Measurements from ENCODE around the gene RPL31.

Gene RPL31

DNA sequence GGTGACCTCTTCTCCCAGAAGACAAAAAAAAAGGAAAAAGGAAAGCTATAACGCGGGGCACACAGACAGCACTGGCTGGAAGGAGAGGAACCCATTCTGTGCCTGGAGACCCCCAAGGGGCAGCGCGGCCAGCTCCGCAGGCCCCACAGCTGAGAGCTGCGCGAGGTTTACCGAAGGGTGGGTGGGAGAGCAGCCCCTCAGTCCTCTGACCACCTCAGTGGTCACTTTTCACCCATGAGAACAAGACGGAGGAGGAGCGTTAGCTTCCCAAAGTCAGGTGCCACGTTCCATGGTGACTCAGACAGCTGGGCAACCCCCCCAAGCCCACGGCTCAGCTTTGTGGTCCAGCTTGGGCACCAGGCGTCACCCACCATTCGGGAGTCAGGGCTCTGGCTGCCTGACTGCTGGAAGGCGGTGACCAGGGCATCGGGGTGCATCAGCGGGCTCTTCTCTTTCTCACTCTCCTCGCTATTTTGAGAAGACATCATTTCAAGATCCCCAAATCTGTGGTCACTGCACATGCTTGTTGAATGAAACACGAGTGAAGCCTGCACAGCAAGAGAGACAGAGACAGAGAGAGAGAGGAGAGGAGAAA is 35.2 kb downstream of the RPL31 start:
- no peak overlapping the region for H3K27ac ChIP-seq (ENCODE audit: insufficient read depth in 1 of 2, low read depth in 1 of 2, low read length in 2 of 2, poor library complexity in 1 of 2, severe bottlenecking in 2 of 2)
- H3K9me3 ChIP-seq (ENCODE audit: control extremely low read depth in 1 of 5, control insufficient read depth in 4 of 5, insufficient read depth in 2 of 5, low read depth in 1 of 5, low read length in 4 of 5): no peaks in the 10 kb centered on the region
- DNase-seq: no peak
- ChIA-PET CTCF (interaction anchor here (1.0 to 4.3 kb wide), 10 partner anchors 10 to 215 kb away, joined by 3 to 34 read pairs (median 5); partner anchors contain the start of genes CNOT11 and TBC1D8), POLR2A (interaction anchor here (0.6 kb wide), 1 partner anchor 25 kb away, joined by 4 read pairs; no protein-coding TSS in a partner anchor)
- no peaks in the 10 kb centered on the region for H3K27me3 ChIP-seq (replicated peaks in 2 of 5; ENCODE audit: control insufficient read depth in 4 of 5, insufficient read depth in 5 of 5, low read length in 4 of 5)
- H3K36me3 ChIP-seq (ENCODE audit: control insufficient read depth in 4 of 4, insufficient read depth in 4 of 4, low read length in 3 of 4): peaks cover 0 to 4% (median 0%) of the 10 kb centered on the region in 4 experiments
- H3K4me3 ChIP-seq (ENCODE audit: control insufficient read depth in 1 of 7, extremely low read depth in 1 of 7, insufficient read depth in 4 of 7, low read depth in 2 of 7, low read length in 6 of 7): no peak overlapping the region
- H3K4me1 ChIP-seq (ENCODE audit: control extremely low read depth in 1 of 4, control insufficient read depth in 4 of 4, insufficient read depth in 4 of 4, low read length in 3 of 4): peaks cover 0 to 7% (median 0%) of the 10 kb centered on the region in 4 experiments
- 96% methylated on average over 17 of the region's 19 CpGs for WGBS (ENCODE audit: insufficient coverage)

DNA sequence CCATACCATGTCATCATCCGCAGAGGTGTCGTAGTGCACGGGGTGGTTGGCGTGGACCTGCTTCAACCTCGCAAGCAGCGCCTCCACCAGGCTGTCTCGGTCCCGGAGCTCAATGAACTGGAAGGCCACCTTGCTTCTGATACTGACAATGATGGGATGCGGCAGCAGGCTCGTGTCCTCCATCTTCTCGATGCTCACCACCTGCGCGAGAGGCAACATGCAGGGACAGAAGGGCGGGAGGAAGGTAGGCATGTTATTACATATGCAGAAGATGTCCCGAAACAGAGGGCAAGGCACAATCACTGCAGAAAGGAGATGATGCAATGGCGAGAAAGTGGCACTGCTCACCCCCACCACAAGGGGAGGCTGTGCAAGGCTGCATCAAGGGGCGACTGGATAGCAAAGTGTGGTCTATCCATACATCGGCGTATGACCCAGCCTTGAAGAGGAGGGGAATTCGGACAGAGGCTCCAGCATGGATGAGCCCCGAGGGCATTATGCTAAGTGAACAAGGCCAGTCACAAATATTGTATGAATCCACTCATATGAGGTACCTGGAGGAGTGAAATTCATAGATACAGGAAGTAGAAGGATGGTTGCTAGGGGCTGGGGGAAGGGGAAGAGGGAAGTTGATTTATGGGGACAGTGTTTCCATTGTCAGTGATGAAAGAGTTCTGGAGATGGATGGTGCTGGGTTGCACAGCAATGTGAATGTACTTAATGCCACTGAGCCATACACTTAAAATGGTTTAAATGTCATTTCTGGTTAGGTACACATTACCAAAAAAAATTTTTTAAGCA is 36.6 kb downstream of the RPL31 start:
- no peaks in the 10 kb centered on the region for H3K27me3 ChIP-seq (replicated peaks in 2 of 5; ENCODE audit: control insufficient read depth in 4 of 5, insufficient read depth in 5 of 5, low read length in 4 of 5)
- H3K36me3 ChIP-seq (ENCODE audit: control insufficient read depth in 4 of 4, insufficient read depth in 4 of 4, low read length in 3 of 4): peaks cover 0 to 4% (median 0%) of the 10 kb centered on the region in 4 experiments
- WGBS (ENCODE audit: insufficient coverage): 97% methylated on average over 21 of the region's 21 CpGs
- H3K4me3 ChIP-seq (ENCODE audit: control insufficient read depth in 1 of 7, extremely low read depth in 1 of 7, insufficient read depth in 4 of 7, low read depth in 2 of 7, low read length in 6 of 7): no peak overlapping the region
- peaks cover 0 to 7% (median 0%) of the 10 kb centered on the region in 4 experiments for H3K4me1 ChIP-seq (ENCODE audit: control extremely low read depth in 1 of 4, control insufficient read depth in 4 of 4, insufficient read depth in 4 of 4, low read length in 3 of 4)
- peak in 2 of 3 donors; percentile 34 to 39 for DNase-seq
- H3K27ac ChIP-seq (ENCODE audit: insufficient read depth in 1 of 2, low read depth in 1 of 2, low read length in 2 of 2, poor library complexity in 1 of 2, severe bottlenecking in 2 of 2): no peak overlapping the region
- no peaks in the 10 kb centered on the region for H3K9me3 ChIP-seq (ENCODE audit: control extremely low read depth in 1 of 5, control insufficient read depth in 4 of 5, insufficient read depth in 2 of 5, low read depth in 1 of 5, low read length in 4 of 5)
- CTCF ChIA-PET: interaction anchor here (1.7 to 4.3 kb wide), 5 partner anchors 8 to 167 kb away, joined by 4 to 34 read pairs (median 13); partner anchors contain the start of gene TBC1D8
- POLR2A ChIA-PET: no interaction called here

DNA sequence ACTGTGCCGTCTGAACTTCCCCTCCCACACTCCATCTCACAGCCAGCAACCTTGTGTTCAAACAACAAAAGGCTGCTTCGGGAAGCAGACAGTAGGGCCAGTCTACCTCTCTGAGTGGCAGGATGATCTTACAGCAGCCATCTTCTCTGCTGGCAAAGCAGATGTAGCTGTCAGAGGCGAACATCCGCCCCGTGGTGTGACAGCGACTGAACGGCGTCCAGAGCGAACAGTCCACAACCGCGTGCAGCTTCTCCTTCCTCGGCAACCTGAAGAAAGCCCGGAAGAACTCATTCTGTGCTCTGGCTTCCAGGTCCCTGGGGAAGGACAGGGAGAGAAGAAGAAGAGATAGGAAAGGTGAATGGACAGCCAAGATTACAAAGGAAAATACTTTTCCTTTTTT is 38.0 kb downstream of the RPL31 start:
- ChIA-PET POLR2A (no interaction called here), CTCF (interaction anchor here (0.7 to 0.9 kb wide), 2 partner anchors 12 to 167 kb away, joined by 3 read pairs; no protein-coding TSS in a partner anchor)
- peaks cover 0 to 4% (median 0%) of the 10 kb centered on the region in 4 experiments for H3K36me3 ChIP-seq (ENCODE audit: control insufficient read depth in 4 of 4, insufficient read depth in 4 of 4, low read length in 3 of 4)
- DNase-seq: no peak
- peaks cover 0 to 7% (median 0%) of the 10 kb centered on the region in 4 experiments for H3K4me1 ChIP-seq (ENCODE audit: control extremely low read depth in 1 of 4, control insufficient read depth in 4 of 4, insufficient read depth in 4 of 4, low read length in 3 of 4)
- no peaks in the 10 kb centered on the region for H3K9me3 ChIP-seq (ENCODE audit: control extremely low read depth in 1 of 5, control insufficient read depth in 4 of 5, insufficient read depth in 2 of 5, low read depth in 1 of 5, low read length in 4 of 5)
- no peak overlapping the region for H3K27ac ChIP-seq (ENCODE audit: insufficient read depth in 1 of 2, low read depth in 1 of 2, low read length in 2 of 2, poor library complexity in 1 of 2, severe bottlenecking in 2 of 2)
- WGBS (ENCODE audit: insufficient coverage): 96% methylated on average over 13 of the region's 13 CpGs
- no peaks in the 10 kb centered on the region for H3K27me3 ChIP-seq (replicated peaks in 2 of 5; ENCODE audit: control insufficient read depth in 4 of 5, insufficient read depth in 5 of 5, low read length in 4 of 5)
- no peak overlapping the region for H3K4me3 ChIP-seq (ENCODE audit: control insufficient read depth in 1 of 7, extremely low read depth in 1 of 7, insufficient read depth in 4 of 7, low read depth in 2 of 7, low read length in 6 of 7)

DNA sequence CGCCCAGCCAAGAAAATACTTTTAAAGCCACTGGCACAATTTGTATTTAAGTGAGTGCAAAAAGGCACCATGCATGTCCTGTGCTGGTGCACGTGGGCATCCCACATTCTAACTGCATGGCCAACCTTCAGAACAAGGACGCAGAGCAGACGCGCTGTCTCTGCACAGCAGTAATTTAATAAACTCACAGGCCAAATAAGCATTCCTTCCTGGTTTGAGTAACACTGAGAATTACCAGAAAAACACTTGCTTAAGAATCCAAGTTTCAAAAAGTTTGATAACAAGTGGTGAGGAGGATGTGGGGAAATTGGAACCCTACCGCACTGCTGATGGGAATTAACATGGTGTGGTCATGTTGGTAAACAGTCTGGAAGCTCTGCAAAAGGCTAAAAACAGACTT is 38.7 kb downstream of the RPL31 start:
- no peak overlapping the region for H3K27ac ChIP-seq (ENCODE audit: insufficient read depth in 1 of 2, low read depth in 1 of 2, low read length in 2 of 2, poor library complexity in 1 of 2, severe bottlenecking in 2 of 2)
- 93% methylated on average over 5 of the region's 6 CpGs for WGBS (ENCODE audit: insufficient coverage)
- H3K4me3 ChIP-seq (ENCODE audit: control insufficient read depth in 1 of 7, extremely low read depth in 1 of 7, insufficient read depth in 4 of 7, low read depth in 2 of 7, low read length in 6 of 7): no peak overlapping the region
- no peaks in the 10 kb centered on the region for H3K27me3 ChIP-seq (replicated peaks in 2 of 5; ENCODE audit: control insufficient read depth in 4 of 5, insufficient read depth in 5 of 5, low read length in 4 of 5)
- POLR2A ChIA-PET: no interaction called here
- DNase-seq: no peak
- peaks cover 0 to 7% (median 0%) of the 10 kb centered on the region in 4 experiments for H3K4me1 ChIP-seq (ENCODE audit: control extremely low read depth in 1 of 4, control insufficient read depth in 4 of 4, insufficient read depth in 4 of 4, low read length in 3 of 4)
- CTCF ChIA-PET: no interaction called here
- H3K36me3 ChIP-seq (ENCODE audit: control insufficient read depth in 4 of 4, insufficient read depth in 4 of 4, low read length in 3 of 4): peaks cover 0 to 4% (median 0%) of the 10 kb centered on the region in 4 experiments
- no peaks in the 10 kb centered on the region for H3K9me3 ChIP-seq (ENCODE audit: control extremely low read depth in 1 of 5, control insufficient read depth in 4 of 5, insufficient read depth in 2 of 5, low read depth in 1 of 5, low read length in 4 of 5)

DNA sequence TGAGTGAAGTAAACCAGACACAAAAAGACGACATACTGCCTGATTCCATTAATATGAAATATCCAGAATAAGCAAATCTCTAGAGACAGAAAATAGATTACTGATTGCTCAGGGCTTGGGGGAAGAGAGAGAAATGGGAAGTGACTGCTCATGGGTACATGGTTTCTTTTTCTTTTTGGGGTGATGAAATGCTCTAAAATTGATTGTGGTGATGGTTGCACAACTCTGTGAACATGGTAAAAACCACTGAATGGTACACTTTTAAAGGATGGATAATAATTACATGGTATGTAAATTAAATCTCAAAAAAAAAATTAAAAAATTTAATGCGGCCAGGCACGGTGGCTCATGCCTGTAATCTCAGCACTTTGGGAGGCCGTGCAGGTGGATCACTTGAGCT is 39.3 kb downstream of the RPL31 start:
- no CpG with 5 or more reads among the region's 4 CpGs for WGBS (ENCODE audit: insufficient coverage)
- H3K27me3 ChIP-seq (replicated peaks in 2 of 5; ENCODE audit: control insufficient read depth in 4 of 5, insufficient read depth in 5 of 5, low read length in 4 of 5): no peaks in the 10 kb centered on the region
- no peaks in the 10 kb centered on the region for H3K9me3 ChIP-seq (ENCODE audit: control extremely low read depth in 1 of 5, control insufficient read depth in 4 of 5, insufficient read depth in 2 of 5, low read depth in 1 of 5, low read length in 4 of 5)
- H3K36me3 ChIP-seq (ENCODE audit: control insufficient read depth in 4 of 4, insufficient read depth in 4 of 4, low read length in 3 of 4): peaks cover 0 to 4% (median 0%) of the 10 kb centered on the region in 4 experiments
- peaks cover 0 to 7% (median 0%) of the 10 kb centered on the region in 4 experiments for H3K4me1 ChIP-seq (ENCODE audit: control extremely low read depth in 1 of 4, control insufficient read depth in 4 of 4, insufficient read depth in 4 of 4, low read length in 3 of 4)
- POLR2A ChIA-PET: no interaction called here
- CTCF ChIA-PET: no interaction called here
- no peak overlapping the region for H3K27ac ChIP-seq (ENCODE audit: insufficient read depth in 1 of 2, low read depth in 1 of 2, low read length in 2 of 2, poor library complexity in 1 of 2, severe bottlenecking in 2 of 2)
- H3K4me3 ChIP-seq (ENCODE audit: control insufficient read depth in 1 of 7, extremely low read depth in 1 of 7, insufficient read depth in 4 of 7, low read depth in 2 of 7, low read length in 6 of 7): no peak overlapping the region
- DNase-seq: peak in 2 of 3 donors; percentile 27 to 34

DNA sequence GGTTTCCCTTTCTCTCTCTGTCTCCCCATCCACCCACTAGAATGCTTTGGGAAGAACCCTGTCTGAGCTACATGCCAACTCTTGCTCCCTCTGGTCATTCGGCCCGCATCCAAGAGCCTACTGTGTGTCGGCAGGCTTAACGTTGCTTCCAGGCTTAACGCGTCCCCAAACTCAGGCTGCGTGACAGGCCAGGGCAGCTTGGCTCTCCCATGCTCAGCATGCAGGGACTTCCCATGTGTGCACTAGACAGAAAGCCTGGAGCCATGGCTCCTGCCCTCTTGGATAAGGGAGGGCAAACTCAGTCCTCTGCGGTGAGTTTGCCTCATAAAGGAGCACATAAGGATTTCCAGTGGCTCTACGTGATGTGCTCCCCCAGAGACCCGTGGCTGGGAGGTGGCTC is 43.2 kb downstream of the RPL31 start:
- ChIA-PET POLR2A (interaction anchor here (0.6 kb wide), 1 partner anchor 244 kb away, joined by 5 read pairs; no protein-coding TSS in a partner anchor), CTCF (interaction anchor here (0.9 to 3.8 kb wide), 3 partner anchors 8 to 163 kb away, joined by 3 to 13 read pairs (median 3); no protein-coding TSS in a partner anchor)
- WGBS (ENCODE audit: insufficient coverage): 98% methylated on average over 10 of the region's 10 CpGs
- peaks cover 0 to 7% (median 0%) of the 10 kb centered on the region in 4 experiments for H3K4me1 ChIP-seq (ENCODE audit: control extremely low read depth in 1 of 4, control insufficient read depth in 4 of 4, insufficient read depth in 4 of 4, low read length in 3 of 4)
- DNase-seq: no peak
- no peaks in the 10 kb centered on the region for H3K36me3 ChIP-seq (ENCODE audit: control insufficient read depth in 4 of 4, insufficient read depth in 4 of 4, low read length in 3 of 4)
- no peak overlapping the region for H3K27ac ChIP-seq (ENCODE audit: insufficient read depth in 1 of 2, low read depth in 1 of 2, low read length in 2 of 2, poor library complexity in 1 of 2, severe bottlenecking in 2 of 2)
- H3K27me3 ChIP-seq (replicated peaks in 2 of 5; ENCODE audit: control insufficient read depth in 4 of 5, insufficient read depth in 5 of 5, low read length in 4 of 5): no peaks in the 10 kb centered on the region
- H3K4me3 ChIP-seq (ENCODE audit: control insufficient read depth in 1 of 7, extremely low read depth in 1 of 7, insufficient read depth in 4 of 7, low read depth in 2 of 7, low read length in 6 of 7): no peak overlapping the region
- H3K9me3 ChIP-seq (ENCODE audit: control extremely low read depth in 1 of 5, control insufficient read depth in 4 of 5, insufficient read depth in 2 of 5, low read depth in 1 of 5, low read length in 4 of 5): no peaks in the 10 kb centered on the region
